ENCODE measurements around the gene ZNFX1. TPM values are rescaled to one million over a fixed set of nuclear protein-coding genes. Genes with fewer than 3 reads are reported as not detected.

Gene ZNFX1
- polyA plus RNA-seq, 2 of the 4 experiments (the other 2 are of a cell fraction): 6.0 to 11.5 TPM

DNA sequence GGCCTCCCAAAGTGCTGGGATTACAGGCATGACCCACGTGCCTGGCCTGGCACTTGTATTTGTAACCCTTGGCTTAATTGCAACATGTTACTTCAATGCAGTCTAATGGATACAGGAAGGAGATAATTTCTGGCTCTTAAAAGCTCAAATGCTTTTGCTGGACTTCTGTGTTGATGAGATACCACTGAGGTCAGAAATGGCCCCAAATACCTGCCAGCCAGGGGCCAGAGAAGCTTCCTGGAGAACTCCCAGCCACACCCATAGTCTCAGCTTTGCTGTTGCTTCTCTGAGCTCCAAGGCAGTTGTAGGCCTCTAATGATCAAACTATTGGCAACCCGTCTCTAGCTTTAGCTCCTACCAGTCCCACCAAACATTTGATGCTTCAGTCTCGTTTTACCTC, 14.2 kb upstream of the ZNFX1 start:
- 62% methylated on average over 3 of the region's 3 CpGs for WGBS (ENCODE audit: missing lambda C conversion rate)

DNA sequence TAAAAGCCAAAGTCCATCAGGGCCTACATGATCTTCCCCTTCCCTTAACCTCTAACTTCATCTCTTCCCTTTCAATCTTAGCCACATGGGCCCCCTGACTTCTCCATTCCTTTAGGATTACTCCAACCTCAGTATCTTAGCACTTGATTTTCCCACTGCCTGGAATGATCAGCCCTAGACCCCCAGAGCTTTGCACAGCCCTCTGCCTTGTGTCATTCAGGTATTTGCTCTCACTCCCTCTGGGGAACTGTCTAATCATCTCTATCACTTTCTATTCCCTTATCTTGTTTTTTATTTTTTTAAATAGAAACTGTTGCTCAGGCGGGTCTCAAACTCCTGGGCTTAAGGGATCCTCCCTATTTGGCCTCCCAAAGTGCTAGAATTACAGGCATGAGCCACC, 13.3 kb upstream of the ZNFX1 start:
- H3K27ac ChIP-seq: no peak overlapping the region
- ChIA-PET CTCF (interaction anchor here (0.9 to 1.3 kb wide), 2 partner anchors 10 to 30 kb away, joined by 3 to 4 read pairs; no protein-coding TSS in a partner anchor), POLR2A (interaction anchor here (1.1 to 2.7 kb wide), 2 partner anchors 10 to 13 kb away, joined by 3 to 10 read pairs; partner anchors contain the start of gene ZNFX1)
- H3K4me2 ChIP-seq: no peak overlapping the region
- TF ChIP-seq, protein P1, sequence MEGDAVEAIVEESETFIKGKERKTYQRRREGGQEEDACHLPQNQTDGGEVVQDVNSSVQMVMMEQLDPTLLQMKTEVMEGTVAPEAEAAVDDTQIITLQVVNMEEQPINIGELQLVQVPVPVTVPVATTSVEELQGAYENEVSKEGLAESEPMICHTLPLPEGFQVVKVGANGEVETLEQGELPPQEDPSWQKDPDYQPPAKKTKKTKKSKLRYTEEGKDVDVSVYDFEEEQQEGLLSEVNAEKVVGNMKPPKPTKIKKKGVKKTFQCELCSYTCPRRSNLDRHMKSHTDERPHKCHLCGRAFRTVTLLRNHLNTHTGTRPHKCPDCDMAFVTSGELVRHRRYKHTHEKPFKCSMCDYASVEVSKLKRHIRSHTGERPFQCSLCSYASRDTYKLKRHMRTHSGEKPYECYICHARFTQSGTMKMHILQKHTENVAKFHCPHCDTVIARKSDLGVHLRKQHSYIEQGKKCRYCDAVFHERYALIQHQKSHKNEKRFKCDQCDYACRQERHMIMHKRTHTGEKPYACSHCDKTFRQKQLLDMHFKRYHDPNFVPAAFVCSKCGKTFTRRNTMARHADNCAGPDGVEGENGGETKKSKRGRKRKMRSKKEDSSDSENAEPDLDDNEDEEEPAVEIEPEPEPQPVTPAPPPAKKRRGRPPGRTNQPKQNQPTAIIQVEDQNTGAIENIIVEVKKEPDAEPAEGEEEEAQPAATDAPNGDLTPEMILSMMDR (IDR thresholded peaks at IDR 0.05): no peak
- peaks cover 6% of the 10 kb centered on the region; the same call in 2 of the 3 replicates for H3K9me3 ChIP-seq
- H3K4me3 ChIP-seq: no peak overlapping the region
- 79% methylated on average over 1 of the region's 1 CpG for WGBS (ENCODE audit: missing lambda C conversion rate)
- ATAC-seq (peak; percentile 5 to 19; a peak in 4 of 6 replicates), FAIRE-seq (no peak), DNase-seq (ENCODE audit: low read depth in 1 of 2, low spot score in 1 of 2) (no peak)
- H3K4me1 ChIP-seq: peaks cover 34% of the 10 kb centered on the region

More for the DNA sequence above, 14.2 kb upstream of the ZNFX1 start:
- TF ChIP-seq CBX2 (IDR thresholded peaks at IDR 0.05; ENCODE audit: borderline replicate concordance, low read depth) (no peak), RAD21 (conservative IDR thresholded peaks at IDR 0.05 in 1 of 2, IDR thresholded peaks at IDR 0.05 in 1 of 2) (no peak), FOSB (CRISPR knock-in tag; IDR thresholded peaks at IDR 0.05) (no peak), BHLHE40 (IDR thresholded peaks at IDR 0.05; ENCODE audit: low read depth, low read length) (no peak), JUNB (IDR thresholded peaks at IDR 0.05) (no peak), NR3C1 (IDR thresholded peaks at IDR 0.05) (no peak), EHMT2 (IDR thresholded peaks at IDR 0.05; ENCODE audit: low read depth) (no peak), RCOR1 (IDR thresholded peaks at IDR 0.05; ENCODE audit: low read depth, low read length) (no peak), TP53 (CRISPR knock-in tag; IDR thresholded peaks at IDR 0.05) (no peak), HOXB5 (CRISPR knock-in tag; IDR thresholded peaks at IDR 0.05) (no peak), FOXS1 (CRISPR knock-in tag; IDR thresholded peaks at IDR 0.05) (no peak)
- TF ChIP-seq, protein P1 (IDR thresholded peaks at IDR 0.05): no peak
- H3K4me2 ChIP-seq: no peak overlapping the region
- peaks cover 26% of the 10 kb centered on the region for H3K4me1 ChIP-seq
- ATAC-seq: peak; percentile 1 to 6; a peak in 3 of 6 replicates
- no peak for FAIRE-seq
- H3K4me3 ChIP-seq: no peak overlapping the region
- CTCF ChIA-PET: interaction anchor here (0.6 to 1.6 kb wide), 3 partner anchors 42 to 671 kb away, joined by 3 to 4 read pairs (median 3); no protein-coding TSS in a partner anchor
- H3K9me3 ChIP-seq: no peaks in the 10 kb centered on the region
- POLR2A ChIA-PET: interaction anchor here (0.9 to 2.7 kb wide), 4 partner anchors 9 to 14 kb away, joined by 3 to 10 read pairs (median 4); partner anchors contain the start of gene ZNFX1
- no peak overlapping the region for H3K27ac ChIP-seq
- no peak for DNase-seq (ENCODE audit: low read depth in 1 of 2, low spot score in 1 of 2)

DNA sequence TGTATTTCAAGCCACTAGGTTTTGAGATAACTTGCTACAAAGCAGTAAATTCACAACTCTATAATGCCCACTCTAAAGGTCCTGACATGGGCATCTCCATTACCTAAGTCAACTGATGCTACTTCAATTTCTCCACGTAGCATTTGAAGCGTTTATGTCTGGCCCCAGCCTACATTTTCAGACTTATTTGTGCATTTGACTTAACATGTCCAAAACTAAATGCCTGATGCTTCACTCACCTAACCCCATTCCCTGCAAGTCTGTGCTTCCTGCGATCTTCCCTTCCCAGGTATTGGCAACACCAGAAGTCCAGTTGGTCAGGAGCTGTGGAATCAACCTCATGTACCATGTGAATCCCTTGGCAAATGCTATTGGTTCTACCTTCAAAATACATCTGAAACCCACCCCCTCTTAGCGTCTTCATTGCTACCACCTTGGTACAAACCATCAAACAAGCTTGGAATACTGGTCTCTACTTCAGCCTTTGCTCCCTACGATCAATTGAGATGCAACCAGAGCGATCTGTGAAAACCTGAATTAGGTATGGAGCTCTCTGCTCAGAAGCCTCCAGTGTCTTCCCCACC, 12.8 kb upstream of the ZNFX1 start:
- H3K4me3 ChIP-seq: no peak overlapping the region
- FAIRE-seq (no peak), DNase-seq (ENCODE audit: low read depth in 1 of 2, low spot score in 1 of 2) (no peak), ATAC-seq (peak; percentile 10 to 22; a peak in 4 of 6 replicates)
- no peak overlapping the region for H3K27ac ChIP-seq
- 74% methylated on average over 6 of the region's 6 CpGs for WGBS (ENCODE audit: missing lambda C conversion rate)
- ChIA-PET POLR2A (interaction anchor here (1.1 to 2.7 kb wide), 5 partner anchors 9 to 30 kb away, joined by 3 to 10 read pairs (median 5); partner anchors contain the start of gene ZNFX1), CTCF (interaction anchor here (0.9 to 1.3 kb wide), 2 partner anchors 9 to 30 kb away, joined by 3 to 4 read pairs; no protein-coding TSS in a partner anchor)
- H3K9me3 ChIP-seq: peaks cover 9% of the 10 kb centered on the region; the same call in 2 of the 3 replicates
- peaks cover 39% of the 10 kb centered on the region for H3K4me1 ChIP-seq
- no peak overlapping the region for H3K4me2 ChIP-seq
- no peak for TF ChIP-seq RAD21 (conservative IDR thresholded peaks at IDR 0.05 in 1 of 2, IDR thresholded peaks at IDR 0.05 in 1 of 2)
- no peak for TF ChIP-seq SREBF2 (IDR thresholded peaks at IDR 0.05)
- TF ChIP-seq EHMT2 (IDR thresholded peaks at IDR 0.05; ENCODE audit: low read depth): no peak
- TF ChIP-seq HOXB5 (CRISPR knock-in tag; IDR thresholded peaks at IDR 0.05): 0 out of 2 replicates have a peak, but pooled peaks have one; percentile 11
- TF ChIP-seq MAFK (IDR thresholded peaks at IDR 0.05; ENCODE audit: partially characterized antibody): no peak
- TF ChIP-seq TP53 (CRISPR knock-in tag; IDR thresholded peaks at IDR 0.05): no peak
- no peak for TF ChIP-seq CHD2 (IDR thresholded peaks at IDR 0.05; ENCODE audit: low read length, partially characterized antibody)
- TF ChIP-seq, protein P2, sequence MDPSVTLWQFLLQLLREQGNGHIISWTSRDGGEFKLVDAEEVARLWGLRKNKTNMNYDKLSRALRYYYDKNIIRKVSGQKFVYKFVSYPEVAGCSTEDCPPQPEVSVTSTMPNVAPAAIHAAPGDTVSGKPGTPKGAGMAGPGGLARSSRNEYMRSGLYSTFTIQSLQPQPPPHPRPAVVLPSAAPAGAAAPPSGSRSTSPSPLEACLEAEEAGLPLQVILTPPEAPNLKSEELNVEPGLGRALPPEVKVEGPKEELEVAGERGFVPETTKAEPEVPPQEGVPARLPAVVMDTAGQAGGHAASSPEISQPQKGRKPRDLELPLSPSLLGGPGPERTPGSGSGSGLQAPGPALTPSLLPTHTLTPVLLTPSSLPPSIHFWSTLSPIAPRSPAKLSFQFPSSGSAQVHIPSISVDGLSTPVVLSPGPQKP (IDR thresholded peaks at IDR 0.05; ENCODE audit: low read depth, low read length): no peak
- 0 out of 2 replicates have a peak, but pooled peaks have one; percentile 71 for TF ChIP-seq HOXA7 (CRISPR knock-in tag; IDR thresholded peaks at IDR 0.05)
- no peak for TF ChIP-seq FOXS1 (CRISPR knock-in tag; IDR thresholded peaks at IDR 0.05)
- no peak for TF ChIP-seq SMC3 (IDR thresholded peaks at IDR 0.05)
- TF ChIP-seq CBX2 (IDR thresholded peaks at IDR 0.05; ENCODE audit: borderline replicate concordance, low read depth): no peak
- no peak for TF ChIP-seq RARB (CRISPR knock-in tag; IDR thresholded peaks at IDR 0.05)
- no peak for TF ChIP-seq ZFP36 (IDR thresholded peaks at IDR 0.05; ENCODE audit: borderline replicate concordance, partially characterized antibody)
- no peak for TF ChIP-seq HDAC2 (IDR thresholded peaks at IDR 0.05)
- TF ChIP-seq RNF2 (IDR thresholded peaks at IDR 0.05; ENCODE audit: borderline replicate concordance, low read depth): no peak
- peak; percentile 73; the same call in 1 of the 2 replicates for TF ChIP-seq FOSB (CRISPR knock-in tag; IDR thresholded peaks at IDR 0.05)
- TF ChIP-seq HOXB13 (CRISPR knock-in tag; IDR thresholded peaks at IDR 0.05; ENCODE audit: low read depth): no peak
- TF ChIP-seq, protein P3, sequence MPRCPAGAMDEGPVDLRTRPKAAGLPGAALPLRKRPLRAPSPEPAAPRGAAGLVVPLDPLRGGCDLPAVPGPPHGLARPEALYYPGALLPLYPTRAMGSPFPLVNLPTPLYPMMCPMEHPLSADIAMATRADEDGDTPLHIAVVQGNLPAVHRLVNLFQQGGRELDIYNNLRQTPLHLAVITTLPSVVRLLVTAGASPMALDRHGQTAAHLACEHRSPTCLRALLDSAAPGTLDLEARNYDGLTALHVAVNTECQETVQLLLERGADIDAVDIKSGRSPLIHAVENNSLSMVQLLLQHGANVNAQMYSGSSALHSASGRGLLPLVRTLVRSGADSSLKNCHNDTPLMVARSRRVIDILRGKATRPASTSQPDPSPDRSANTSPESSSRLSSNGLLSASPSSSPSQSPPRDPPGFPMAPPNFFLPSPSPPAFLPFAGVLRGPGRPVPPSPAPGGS (IDR thresholded peaks at IDR 0.05): 0 out of 3 replicates have a peak, but pooled peaks have one; percentile 44
- no peak for TF ChIP-seq NFE2L2 (conservative IDR thresholded peaks at IDR 0.05; ENCODE audit: low read length)
